IMR-90 (cell line): ENCODE data around the gene MYO9B. TPM values are rescaled to one million over a fixed set of nuclear protein-coding genes. Genes with fewer than 3 reads are reported as not detected.

Experiments used
- ATAC-seq: fragments of 200-7000 bp; cut with Tn5 transposase; 2 replicates; pipeline ENCODE4 v1.9.1; 2020; ENCODE audit warnings: low read depth, mild to moderate bottlenecking, moderate library complexity
- BruUV-seq: library from RNA; stranded (reverse); fragments of 400-500 nt; replicated peaks from 2 replicates; lab custom pipeline; 2021; lab: Mats Ljungman, UMichigan
- CTCF ChIA-PET: fragments of 300-600 bp; formaldehyde crosslinking; extraction: SDS; loops from one replicate; lab custom pipeline; 2021; ENCODE audit warnings: antibody characterized with exemption; lab: Yijun Ruan, JAX
- POLR2A ChIA-PET: fragments of 300-600 bp; sonication (Branson Sonifier 250); formaldehyde crosslinking; loops from one replicate; lab custom pipeline; 2022; ENCODE audit warnings: antibody characterized with exemption; ENCODE audit not compliant: unreplicated experiment; lab: Charles Lee
- DNase-seq: peaks from one replicate; pipeline ENCODE4 v3.0.0; 2013
- H2AFZ ChIP-seq: replicated peaks from 2 replicates; pipeline ENCODE3; 2013; ENCODE audit warnings: low read length, mild to moderate bottlenecking; ENCODE audit not compliant: poor library complexity
- H2AK5ac ChIP-seq: 2 replicates; pipeline ENCODE4 v1.6.1; 2013; ENCODE audit warnings: low read depth, low read length, inconsistent platforms
- H2AK9ac ChIP-seq: replicated peaks from 2 replicates; pipeline ENCODE3; 2013; ENCODE audit warnings: mild to moderate bottlenecking, low read depth, low read length, moderate library complexity; ENCODE audit not compliant: poor library complexity
- H2BK120ac ChIP-seq: 2 replicates; pipeline ENCODE4 v1.6.1; 2013; ENCODE audit warnings: low read depth, low read length, inconsistent platforms
- H2BK15ac ChIP-seq: 3 replicates; pipeline ENCODE4 v1.6.1; 2013; ENCODE audit warnings: low read depth, low read length, inconsistent platforms
- H2BK20ac ChIP-seq: 2 replicates; pipeline ENCODE4 v1.6.1; 2013; ENCODE audit warnings: low read depth, mild to moderate bottlenecking, inconsistent platforms, low read length, moderate library complexity
- H2BK5ac ChIP-seq: 2 replicates; pipeline ENCODE4 v1.6.1; 2013; ENCODE audit warnings: mild to moderate bottlenecking, low read depth, low read length, inconsistent platforms; ENCODE audit not compliant: poor library complexity, severe bottlenecking
- H3K14ac ChIP-seq: replicated peaks from 2 replicates; pipeline ENCODE4 v1.6.1; 2013; ENCODE audit warnings: low read depth, low read length, inconsistent platforms
- H3K18ac ChIP-seq: 2 replicates; pipeline ENCODE4 v1.6.1; 2013; ENCODE audit warnings: low read depth, low read length, control low read depth
- H3K23ac ChIP-seq: 2 replicates; pipeline ENCODE4 v1.6.1; 2013; ENCODE audit warnings: low read depth, low read length, inconsistent platforms
- H3K27ac ChIP-seq: 2 replicates; pipeline ENCODE4 v1.5.1; 2013; ENCODE audit warnings: mild to moderate bottlenecking, control low read depth, low read length; ENCODE audit not compliant: insufficient read depth
- H3K27me3 ChIP-seq: 2 replicates; pipeline ENCODE4 v1.6.1; 2013; ENCODE audit warnings: low read length; ENCODE audit not compliant: control insufficient read depth, insufficient read depth
- H3K36me3 ChIP-seq: 2 replicates; pipeline ENCODE4 v1.6.1; 2013; ENCODE audit warnings: low read length, mixed read lengths; ENCODE audit not compliant: control insufficient read depth, insufficient read depth
- H3K4ac ChIP-seq: 2 replicates; pipeline ENCODE4 v1.6.1; 2013; ENCODE audit warnings: low read depth, low read length, inconsistent platforms
- H3K4me1 ChIP-seq: 2 replicates; pipeline ENCODE4 v1.6.1; 2013; ENCODE audit warnings: low read length, mixed read lengths; ENCODE audit not compliant: control insufficient read depth, insufficient read depth
- H3K4me2 ChIP-seq: 2 replicates; pipeline ENCODE4 v1.6.1; 2013; ENCODE audit warnings: low read depth, mild to moderate bottlenecking, control low read depth, low read length, moderate library complexity
- H3K4me3 ChIP-seq: 2 replicates; pipeline ENCODE4 v1.5.1; 2013; ENCODE audit warnings: low read depth, mild to moderate bottlenecking, control low read depth, low read length, moderate library complexity; ENCODE audit not compliant: insufficient read depth
- H3K56ac ChIP-seq: 2 replicates; pipeline ENCODE4 v1.6.1; 2013; ENCODE audit warnings: low read length, inconsistent platforms; ENCODE audit not compliant: insufficient read depth; ENCODE audit errors: extremely low read depth
- H3K79me1 ChIP-seq, 2 experiments: 2 replicates each; pipeline ENCODE4 v1.6.1; 2013; ENCODE audit warnings: low read length in 2 of 2, inconsistent platforms in 1 of 2, low read depth in 1 of 2
- H3K9ac ChIP-seq: 2 replicates; pipeline ENCODE4 v1.6.1; 2013; ENCODE audit warnings: low read depth, low read length, control low read depth
- H3K9me1 ChIP-seq: 2 replicates; pipeline ENCODE4 v1.6.1; 2013; ENCODE audit warnings: low read length, inconsistent platforms; ENCODE audit not compliant: insufficient read depth
- H3K9me3 ChIP-seq: 2 replicates; pipeline ENCODE4 v1.6.1; 2013; ENCODE audit warnings: low read length; ENCODE audit not compliant: control insufficient read depth, insufficient read depth
- H4K20me1 ChIP-seq: 2 replicates; pipeline ENCODE4 v1.6.1; 2013; ENCODE audit warnings: low read length, inconsistent platforms; ENCODE audit not compliant: insufficient read depth
- H4K5ac ChIP-seq: 2 replicates; pipeline ENCODE4 v1.6.1; 2013; ENCODE audit warnings: mild to moderate bottlenecking, low read depth, low read length, control low read depth
- H4K8ac ChIP-seq, 2 experiments: 2 replicates each; pipeline ENCODE4 v1.6.1; 2013; ENCODE audit warnings: low read depth in 2 of 2, low read length in 2 of 2, control low read depth in 1 of 2, inconsistent platforms in 1 of 2
- H4K91ac ChIP-seq: 2 replicates; pipeline ENCODE4 v1.6.1; 2013; ENCODE audit warnings: low read depth, low read length, inconsistent platforms; ENCODE audit not compliant: insufficient read depth
- BHLHE40 ChIP-seq: fragments of 150-350 bp; IDR thresholded peaks from 2 replicates; pipeline ENCODE4 v1.6.1; 2016; ENCODE audit warnings: mild to moderate bottlenecking, low read depth, low read length
- CEBPB ChIP-seq: IDR thresholded peaks from 2 replicates; pipeline ENCODE4 v1.6.1; 2012; ENCODE audit warnings: low read depth, low read length, improper control_type of control experiment
- CHD1 ChIP-seq: IDR thresholded peaks from 2 replicates; pipeline ENCODE4 v1.6.1; 2012; ENCODE audit warnings: low read depth, low read length, improper control_type of control experiment
- FOS ChIP-seq: fragments of 150-350 bp; IDR thresholded peaks from 2 replicates; pipeline ENCODE4 v1.6.1; 2016; ENCODE audit warnings: low read depth, low read length
- MAFK ChIP-seq: IDR thresholded peaks from 2 replicates; pipeline ENCODE4 v1.6.1; 2012; ENCODE audit warnings: low read depth, low read length, improper control_type of control experiment
- MAZ ChIP-seq: IDR thresholded peaks from 2 replicates; pipeline ENCODE4 v1.6.1; 2012; ENCODE audit warnings: low read depth, mild to moderate bottlenecking, low read length, improper control_type of control experiment, moderate library complexity, borderline replicate concordance
- MXI1 ChIP-seq: IDR thresholded peaks from 2 replicates; pipeline ENCODE4 v1.6.1; 2012; ENCODE audit warnings: low read depth, mild to moderate bottlenecking, low read length, moderate library complexity, borderline replicate concordance
- NFE2L2 ChIP-seq: fragments of 150-350 bp; IDR thresholded peaks from 2 replicates; pipeline ENCODE4 v1.6.1; 2016; ENCODE audit warnings: low read depth, mild to moderate bottlenecking, low read length
- POLR2A ChIP-seq: IDR thresholded peaks from 2 replicates; pipeline ENCODE4 v1.6.1; 2012; ENCODE audit warnings: mild to moderate bottlenecking, low read depth, low read length
- RCOR1 ChIP-seq: IDR thresholded peaks from 2 replicates; pipeline ENCODE4 v1.6.1; 2012; ENCODE audit warnings: mild to moderate bottlenecking, low read length, improper control_type of control experiment; ENCODE audit not compliant: insufficient replicate concordance
- RFX5 ChIP-seq: IDR thresholded peaks from 2 replicates; pipeline ENCODE4 v1.8.0; 2012; ENCODE audit warnings: low read depth, mild to moderate bottlenecking, low read length, moderate library complexity
- SMC3 ChIP-seq: fragments of 150-350 bp; IDR thresholded peaks from 2 replicates; pipeline ENCODE4 v1.6.1; 2016; ENCODE audit warnings: low read depth, mild to moderate bottlenecking, antibody characterized with exemption, low read length, moderate library complexity
- USF2 ChIP-seq: fragments of 150-350 bp; IDR thresholded peaks from 2 replicates; pipeline ENCODE4 v1.6.1; 2017; ENCODE audit warnings: mild to moderate bottlenecking, antibody characterized with exemption, low read length, low read depth
- WGBS, 2 experiments: methylation state at CpG; one replicate each; pipeline versions ENCODE4 v1.1.5 to v1.1.7; 2013; ENCODE audit warnings: missing lambda C conversion rate in 2 of 2; ENCODE audit not compliant: insufficient read length in 1 of 2; ENCODE audit errors: extremely low coverage in 2 of 2; 5-methylcytosine and 5-hydroxymethylcytosine counted together
- dilution Hi-C: fragments of 300-500 bp; cut with HindIII; formaldehyde crosslinking; loops from one replicate; pipeline ENCODE4 v1.14.3; 2018; ENCODE audit warnings: low sequenced_read_pairs; ENCODE audit not compliant: unreplicated experiment
- in situ Hi-C: fragments of 300-500 bp; cut with MboI; formaldehyde crosslinking; loops from 3 replicates; pipeline ENCODE4 v1.14.3; 2019; ENCODE audit warnings: low sequenced_read_pairs, inconsistent platforms, mixed read lengths
- intact Hi-C: fragments of 100-400 bp; cut with micrococcal nuclease; formaldehyde crosslinking; loops from 2 replicates; pipeline ENCODE4 v1.10.0; 2022
- polyA plus RNA-seq, 3 experiments: library from polyadenylated mRNA; depleted of rRNA; stranded (reverse); fragments of >200 nt; gene quantifications; 2 replicates each; pipeline ENCODE4 v1.2.3, GENCODE V29; 2012; ENCODE audit warnings: low replicate concordance in 1 of 3
- total RNA-seq: library from RNA; depleted of rRNA; stranded (reverse); fragments of >200 nt; gene quantifications from 2 replicates; pipeline ENCODE4 v1.2.3, GENCODE V29; 2012
- TF ChIP-seq, protein P1 (sequence below): conservative IDR thresholded peaks from 2 replicates; pipeline ENCODE4 v1.5.1; 2012; ENCODE audit warnings: mild to moderate bottlenecking, low read depth, low read length, improper control_type of control experiment

The MYO9B gene
- total and polyA plus RNA-seq, 2 of the 4 experiments (the other 2 are of a cell fraction): 61.8 to 77.8 TPM

GRCh38 chr19:17205237-17206140, 129.9 kb downstream of the MYO9B start:
- H2AFZ ChIP-seq: peak overlapping the region; percentile 49
- dilution Hi-C loops (no loop called here), in situ Hi-C loops (loop anchor here (10.0 kb wide), 1 partner anchor 79 kb away; the partner anchor contains the start of gene ANKLE1), intact Hi-C loops (loop anchor here (1.0 kb wide), 1 partner anchor 77 kb away; no protein-coding TSS in a partner anchor)
- H3K4me1 ChIP-seq: no peaks in the 10 kb centered on the region
- no peak overlapping the region for H2BK120ac ChIP-seq
- H3K36me3 ChIP-seq: peaks cover 82% of the 10 kb centered on the region
- peaks cover 11% of the 10 kb centered on the region for H3K9me1 ChIP-seq
- no peak overlapping the region for H3K9ac ChIP-seq
- POLR2A ChIA-PET: no interaction called here
- DNase-seq (peak; percentile 34), ATAC-seq (peak; percentile 59)
- H3K4ac ChIP-seq: no peak overlapping the region
- H2AK5ac ChIP-seq: no peak overlapping the region
- H3K4me2 ChIP-seq: no peak overlapping the region
- no peak overlapping the region for H3K27ac ChIP-seq
- WGBS, 2 experiments: 100% methylated on average over 12 of the region's 27 CpGs; no CpG with 5 or more reads in 1 of the 2 experiments
- H3K9me3 ChIP-seq: no peaks in the 10 kb centered on the region
- H3K4me3 ChIP-seq: no peak overlapping the region
- BruUV-seq: no TSS peak
- H3K56ac ChIP-seq: no peak overlapping the region
- peaks cover 19% of the 10 kb centered on the region for H4K20me1 ChIP-seq
- H4K5ac ChIP-seq: no peak overlapping the region
- H4K8ac ChIP-seq: no peak overlapping the region
- peaks cover 6 to 31% of the 10 kb centered on the region in 2 experiments; a peak in 3 of 4 replicates for H3K79me1 ChIP-seq
- CTCF ChIA-PET: interaction anchor here (0.6 to 1.0 kb wide), 3 partner anchors 11 to 654 kb away, joined by 3 to 4 read pairs (median 3); no protein-coding TSS in a partner anchor
- no peak overlapping the region for H2BK5ac ChIP-seq
- H2BK20ac ChIP-seq: no peak overlapping the region
- no peak overlapping the region for H4K91ac ChIP-seq
- H2AK9ac ChIP-seq: peak overlapping the region; percentile 24
- H2BK15ac ChIP-seq: no peak overlapping the region
- no peaks in the 10 kb centered on the region for H3K27me3 ChIP-seq
- no peak overlapping the region for H3K14ac ChIP-seq
- no peak overlapping the region for H3K18ac ChIP-seq
- H3K23ac ChIP-seq: no peak overlapping the region
- TF ChIP-seq CHD1: no peak
- TF ChIP-seq BHLHE40: no peak
- TF ChIP-seq NFE2L2: no peak
- no peak for TF ChIP-seq USF2
- TF ChIP-seq MXI1: no peak
- no peak for TF ChIP-seq POLR2A
- no peak for TF ChIP-seq RFX5
- no peak for TF ChIP-seq FOS
- TF ChIP-seq MAFK: no peak
- no peak for TF ChIP-seq MAZ
- peak; percentile 51 for TF ChIP-seq SMC3
- TF ChIP-seq RCOR1: no peak
- TF ChIP-seq CEBPB: no peak
- TF ChIP-seq, protein P1, sequence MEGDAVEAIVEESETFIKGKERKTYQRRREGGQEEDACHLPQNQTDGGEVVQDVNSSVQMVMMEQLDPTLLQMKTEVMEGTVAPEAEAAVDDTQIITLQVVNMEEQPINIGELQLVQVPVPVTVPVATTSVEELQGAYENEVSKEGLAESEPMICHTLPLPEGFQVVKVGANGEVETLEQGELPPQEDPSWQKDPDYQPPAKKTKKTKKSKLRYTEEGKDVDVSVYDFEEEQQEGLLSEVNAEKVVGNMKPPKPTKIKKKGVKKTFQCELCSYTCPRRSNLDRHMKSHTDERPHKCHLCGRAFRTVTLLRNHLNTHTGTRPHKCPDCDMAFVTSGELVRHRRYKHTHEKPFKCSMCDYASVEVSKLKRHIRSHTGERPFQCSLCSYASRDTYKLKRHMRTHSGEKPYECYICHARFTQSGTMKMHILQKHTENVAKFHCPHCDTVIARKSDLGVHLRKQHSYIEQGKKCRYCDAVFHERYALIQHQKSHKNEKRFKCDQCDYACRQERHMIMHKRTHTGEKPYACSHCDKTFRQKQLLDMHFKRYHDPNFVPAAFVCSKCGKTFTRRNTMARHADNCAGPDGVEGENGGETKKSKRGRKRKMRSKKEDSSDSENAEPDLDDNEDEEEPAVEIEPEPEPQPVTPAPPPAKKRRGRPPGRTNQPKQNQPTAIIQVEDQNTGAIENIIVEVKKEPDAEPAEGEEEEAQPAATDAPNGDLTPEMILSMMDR: peak; percentile 56
